ENCODE results near the gene TNIK.

Gene TNIK

GRCh38 chr3:171225165-171225564, 235.0 kb downstream of the TNIK start:
- TF ChIP-seq SPI1 (IDR thresholded peaks at IDR 0.05; ENCODE audit: low read depth, low read length) (no peak), TAF1 (IDR thresholded peaks at IDR 0.05; ENCODE audit: low read depth, low read length) (no peak), POU2F2 (IDR thresholded peaks at IDR 0.05; ENCODE audit: low read depth, low read length) (no peak), PAX5 (IDR thresholded peaks at IDR 0.05; ENCODE audit: insufficient read depth, low read length, severe bottlenecking) (no peak), POLR2A (IDR thresholded peaks at IDR 0.05; ENCODE audit: low read depth, low read length) (no peak), POLR2AphosphoS5 (IDR thresholded peaks at IDR 0.05; ENCODE audit: low read depth, low read length) (no peak)
- DNase-seq (ENCODE audit: insufficient read length, low spot score): no peak
- FAIRE-seq: no peak

GRCh38 chr3:171223396-171223795, 236.8 kb downstream of the TNIK start:
- TF ChIP-seq POU2F2 (IDR thresholded peaks at IDR 0.05; ENCODE audit: low read depth, low read length) (no peak), TAF1 (IDR thresholded peaks at IDR 0.05; ENCODE audit: low read depth, low read length) (no peak), POLR2AphosphoS5 (IDR thresholded peaks at IDR 0.05; ENCODE audit: low read depth, low read length) (no peak), SPI1 (IDR thresholded peaks at IDR 0.05; ENCODE audit: low read depth, low read length) (no peak), PAX5 (IDR thresholded peaks at IDR 0.05; ENCODE audit: insufficient read depth, low read length, severe bottlenecking) (no peak), POLR2A (IDR thresholded peaks at IDR 0.05; ENCODE audit: low read depth, low read length) (no peak)
- FAIRE-seq: no peak
- no peak for DNase-seq (ENCODE audit: insufficient read length, low spot score)

DNA sequence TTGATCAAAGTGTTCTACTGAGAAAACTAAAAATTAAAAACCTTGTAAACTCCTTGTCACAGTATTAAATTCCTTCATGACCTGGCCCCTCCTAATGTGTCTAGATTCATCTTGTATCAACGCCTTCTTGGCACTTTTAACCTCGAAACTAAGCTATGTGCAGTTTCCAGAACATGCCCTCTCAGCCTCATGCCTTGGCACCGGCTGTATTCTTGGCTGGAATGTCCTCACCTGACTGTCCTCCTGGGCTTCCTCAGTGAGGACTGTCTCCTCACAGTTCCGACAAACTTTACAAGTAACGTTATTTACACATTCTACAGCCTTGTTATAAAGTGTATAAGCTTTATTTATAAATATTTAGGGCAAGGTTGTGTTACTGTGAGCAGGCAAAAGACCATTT, 237.2 kb downstream of the TNIK start:
- no peak for TF ChIP-seq POLR2AphosphoS5 (IDR thresholded peaks at IDR 0.05; ENCODE audit: low read depth, low read length)
- no peak for TF ChIP-seq POLR2A (IDR thresholded peaks at IDR 0.05; ENCODE audit: low read depth, low read length)
- no peak for TF ChIP-seq PAX5 (IDR thresholded peaks at IDR 0.05; ENCODE audit: insufficient read depth, low read length, severe bottlenecking)
- no peak for TF ChIP-seq POU2F2 (IDR thresholded peaks at IDR 0.05; ENCODE audit: low read depth, low read length)
- no peak for TF ChIP-seq SPI1 (IDR thresholded peaks at IDR 0.05; ENCODE audit: low read depth, low read length)
- TF ChIP-seq TAF1 (IDR thresholded peaks at IDR 0.05; ENCODE audit: low read depth, low read length): no peak
- no peak for FAIRE-seq
- DNase-seq (ENCODE audit: insufficient read length, low spot score): no peak

GRCh38 chr3:171221597-171221996, 238.6 kb downstream of the TNIK start:
- TF ChIP-seq POU2F2 (IDR thresholded peaks at IDR 0.05; ENCODE audit: low read depth, low read length) (no peak), SPI1 (IDR thresholded peaks at IDR 0.05; ENCODE audit: low read depth, low read length) (no peak), TAF1 (IDR thresholded peaks at IDR 0.05; ENCODE audit: low read depth, low read length) (no peak), POLR2A (IDR thresholded peaks at IDR 0.05; ENCODE audit: low read depth, low read length) (no peak), PAX5 (IDR thresholded peaks at IDR 0.05; ENCODE audit: insufficient read depth, low read length, severe bottlenecking) (no peak), POLR2AphosphoS5 (IDR thresholded peaks at IDR 0.05; ENCODE audit: low read depth, low read length) (no peak)
- FAIRE-seq (no peak), DNase-seq (ENCODE audit: insufficient read length, low spot score) (no peak)

- FAIRE-seq: no peak
- no peak for TF ChIP-seq POLR2A (IDR thresholded peaks at IDR 0.05; ENCODE audit: low read depth, low read length)
- TF ChIP-seq SPI1 (IDR thresholded peaks at IDR 0.05; ENCODE audit: low read depth, low read length): no peak
- DNase-seq (ENCODE audit: insufficient read length, low spot score): no peak
Observed at GRCh38 chr3:171221104-171221503, 239.1 kb downstream of the TNIK start.

DNA sequence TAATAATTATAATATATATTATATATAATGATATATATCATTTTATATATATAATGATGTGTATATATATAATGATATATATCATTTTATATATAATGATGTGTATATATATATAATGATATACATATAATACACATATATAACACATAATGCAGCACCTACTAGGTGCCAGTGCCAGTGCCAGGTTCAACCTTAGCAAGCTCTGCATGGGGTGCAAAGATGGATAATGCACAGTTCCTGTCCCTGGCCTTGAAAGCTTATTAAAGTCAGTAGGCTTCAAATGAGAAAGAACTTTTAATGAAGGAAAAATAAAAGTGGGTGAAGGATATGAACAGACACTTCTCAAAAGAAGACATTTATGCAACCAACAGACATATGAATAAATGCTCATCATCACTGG, 240.9 kb downstream of the TNIK start:
- FAIRE-seq (no peak), DNase-seq (ENCODE audit: insufficient read length, low spot score) (no peak)
- no peak for TF ChIP-seq POU2F2 (IDR thresholded peaks at IDR 0.05; ENCODE audit: low read depth, low read length)
- TF ChIP-seq POLR2A (IDR thresholded peaks at IDR 0.05; ENCODE audit: low read depth, low read length): no peak
- no peak for TF ChIP-seq SPI1 (IDR thresholded peaks at IDR 0.05; ENCODE audit: low read depth, low read length)
- no peak for TF ChIP-seq PAX5 (IDR thresholded peaks at IDR 0.05; ENCODE audit: insufficient read depth, low read length, severe bottlenecking)
- TF ChIP-seq POLR2AphosphoS5 (IDR thresholded peaks at IDR 0.05; ENCODE audit: low read depth, low read length): no peak
- TF ChIP-seq TAF1 (IDR thresholded peaks at IDR 0.05; ENCODE audit: low read depth, low read length): no peak

GRCh38 chr3:171218069-171218468, 242.1 kb downstream of the TNIK start:
- TF ChIP-seq TAF1 (IDR thresholded peaks at IDR 0.05; ENCODE audit: low read depth, low read length) (no peak), SPI1 (IDR thresholded peaks at IDR 0.05; ENCODE audit: low read depth, low read length) (no peak), POLR2AphosphoS5 (IDR thresholded peaks at IDR 0.05; ENCODE audit: low read depth, low read length) (no peak), POU2F2 (IDR thresholded peaks at IDR 0.05; ENCODE audit: low read depth, low read length) (no peak), PAX5 (IDR thresholded peaks at IDR 0.05; ENCODE audit: insufficient read depth, low read length, severe bottlenecking) (no peak), POLR2A (IDR thresholded peaks at IDR 0.05; ENCODE audit: low read depth, low read length) (no peak)
- FAIRE-seq (no peak), DNase-seq (ENCODE audit: insufficient read length, low spot score) (no peak)

DNA sequence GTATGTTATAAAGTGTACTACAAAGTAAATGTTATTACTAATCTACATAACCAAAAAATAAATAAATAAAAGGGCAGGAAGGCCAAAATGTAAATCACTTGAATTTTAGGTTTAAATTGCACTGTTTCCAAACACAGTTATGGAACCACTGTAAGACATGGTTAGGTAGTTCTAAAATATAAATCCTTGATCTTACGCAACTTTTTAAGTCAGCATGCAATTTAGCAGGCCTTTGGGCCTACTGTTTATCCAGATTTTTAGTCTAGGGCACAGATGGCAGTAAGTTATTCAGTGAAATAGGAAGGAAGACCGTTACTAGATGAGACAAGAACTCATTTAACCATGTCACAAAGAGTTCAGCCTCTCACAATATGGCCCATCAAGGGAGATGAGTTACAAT, 246.3 kb downstream of the TNIK start:
- TF ChIP-seq POLR2A (IDR thresholded peaks at IDR 0.05; ENCODE audit: low read depth, low read length) (no peak), PAX5 (IDR thresholded peaks at IDR 0.05; ENCODE audit: insufficient read depth, low read length, severe bottlenecking) (no peak), SPI1 (IDR thresholded peaks at IDR 0.05; ENCODE audit: low read depth, low read length) (no peak), POLR2AphosphoS5 (IDR thresholded peaks at IDR 0.05; ENCODE audit: low read depth, low read length) (no peak), POU2F2 (IDR thresholded peaks at IDR 0.05; ENCODE audit: low read depth, low read length) (no peak), TAF1 (IDR thresholded peaks at IDR 0.05; ENCODE audit: low read depth, low read length) (no peak)
- DNase-seq (ENCODE audit: insufficient read length, low spot score) (no peak), FAIRE-seq (no peak)

- TF ChIP-seq POLR2A (IDR thresholded peaks at IDR 0.05; ENCODE audit: low read depth, low read length): no peak
- TF ChIP-seq POLR2AphosphoS5 (IDR thresholded peaks at IDR 0.05; ENCODE audit: low read depth, low read length): no peak
- TF ChIP-seq TAF1 (IDR thresholded peaks at IDR 0.05; ENCODE audit: low read depth, low read length): no peak
- TF ChIP-seq SPI1 (IDR thresholded peaks at IDR 0.05; ENCODE audit: low read depth, low read length): no peak
- TF ChIP-seq POU2F2 (IDR thresholded peaks at IDR 0.05; ENCODE audit: low read depth, low read length): no peak
- TF ChIP-seq PAX5 (IDR thresholded peaks at IDR 0.05; ENCODE audit: insufficient read depth, low read length, severe bottlenecking): no peak
- DNase-seq (ENCODE audit: insufficient read length, low spot score) (no peak), FAIRE-seq (no peak)
Observed at GRCh38 chr3:171213178-171213577, 247.0 kb downstream of the TNIK start.

- DNase-seq (ENCODE audit: insufficient read length, low spot score) (no peak), FAIRE-seq (no peak)
- no peak for TF ChIP-seq POLR2AphosphoS5 (IDR thresholded peaks at IDR 0.05; ENCODE audit: low read depth, low read length)
- TF ChIP-seq POLR2A (IDR thresholded peaks at IDR 0.05; ENCODE audit: low read depth, low read length): no peak
- no peak for TF ChIP-seq TAF1 (IDR thresholded peaks at IDR 0.05; ENCODE audit: low read depth, low read length)
- TF ChIP-seq POU2F2 (IDR thresholded peaks at IDR 0.05; ENCODE audit: low read depth, low read length): no peak
- no peak for TF ChIP-seq SPI1 (IDR thresholded peaks at IDR 0.05; ENCODE audit: low read depth, low read length)
- TF ChIP-seq PAX5 (IDR thresholded peaks at IDR 0.05; ENCODE audit: insufficient read depth, low read length, severe bottlenecking): no peak
Observed at GRCh38 chr3:171212648-171213047, 247.6 kb downstream of the TNIK start.

Data from GM12891 (cell line).